Fibroblast of skin of back (primary cell): ENCODE results near the gene CELF6.

Experiments
- DNase-seq: peaks from one replicate; pipeline ENCODE4 v3.0.0-alpha.2; 2013

Gene CELF6

GRCh38 chr15:72271221-72271620 is 48.7 kb downstream of the CELF6 start:
- DNase-seq = no peak

- DNase-seq = no peak
Observed at GRCh38 chr15:72269739-72270138, 50.2 kb downstream of the CELF6 start.

- no peak for DNase-seq
Observed at GRCh38 chr15:72265031-72265430, 54.9 kb downstream of the CELF6 start.

GRCh38 chr15:72252663-72253299 is 67.2 kb downstream of the CELF6 start:
- no peak for DNase-seq

GRCh38 chr15:72249142-72249810 is 70.7 kb downstream of the CELF6 start:
- no peak for DNase-seq

- DNase-seq = no peak
Observed at GRCh38 chr15:72248514-72248913, 71.4 kb downstream of the CELF6 start.

- no peak for DNase-seq
Observed at GRCh38 chr15:72242775-72243370, 77.1 kb downstream of the CELF6 start.

- no peak for DNase-seq
Observed at GRCh38 chr15:72239652-72240051, 80.3 kb downstream of the CELF6 start.

- DNase-seq = no peak
Observed at GRCh38 chr15:72238586-72238985, 81.4 kb downstream of the CELF6 start.

- DNase-seq = no peak
Observed at GRCh38 chr15:72237853-72238224, 82.1 kb downstream of the CELF6 start.

GRCh38 chr15:72237029-72237852 is 82.7 kb downstream of the CELF6 start:
- DNase-seq = peak; percentile 99

- DNase-seq = no peak
Observed at GRCh38 chr15:72236381-72237003, 83.5 kb downstream of the CELF6 start.

- DNase-seq = no peak
Observed at GRCh38 chr15:72235298-72235697, 84.7 kb downstream of the CELF6 start.
